A549 (cell line): Measurements from ENCODE around the gene GPD2.

Experiments
- CTCF ChIP-seq: fragments of >200 bp; sonication (Bioruptor Twin); formaldehyde crosslinking; IDR thresholded peaks from 3 replicates; pipeline ENCODE4 v1.5.1; 2016
- HOXB5 ChIP-seq: fragments of 250-450 bp; sonication (Bioruptor Pico); IDR thresholded peaks from 2 replicates; pipeline ENCODE4 v1.5.0; 2020; ENCODE audit warnings: mild to moderate bottlenecking, moderate library complexity
- REST ChIP-seq: fragments of 200-600 bp; sonication (generic); IDR thresholded peaks from 2 replicates; pipeline ENCODE4 v1.6.1; 2016; ENCODE audit warnings: antibody characterized with exemption, mild to moderate bottlenecking, moderate library complexity

GRCh38 chr2:156630579-156631337 is 194.6 kb downstream of the GPD2 start:
- no peak for TF ChIP-seq HOXB5 (CRISPR knock-in tag)
- TF ChIP-seq REST = no peak
- TF ChIP-seq CTCF = no peak
